Left forelimb (tissue), 1 donor: ENCODE measurements around the gene LCE2C.

Experiments used
- DNase-seq: peaks from one replicate; pipeline ENCODE4 v3.0.0-alpha.2; 2018; ENCODE audit warnings: low spot score

Gene LCE2C

GRCh38 chr1:152725261-152725660, 50.2 kb downstream of the LCE2C start:
- no peak for DNase-seq
